ENCODE measurements around the gene SH3RF3.

GRCh38 chr2:109320195-109320922 lies 191.4 kb downstream of the SH3RF3 start:
- TF ChIP-seq POLR2AphosphoS5 (IDR thresholded peaks at IDR 0.05) (no peak), POLR2A (IDR thresholded peaks at IDR 0.05) (no peak), CTCF (IDR thresholded peaks at IDR 0.05) (no peak)

Measured in breast epithelium (tissue), 3 donors.